GM23248 (cell line): ENCODE measurements around the gene LMO1.

Experiments used
- EZH2 ChIP-seq: fragments of 200-600 bp; sonication (generic); IDR thresholded peaks from 2 replicates; pipeline ENCODE4 v1.6.1; 2018; ENCODE audit warnings: antibody characterized with exemption, mild to moderate bottlenecking; ENCODE audit not compliant: insufficient read depth, poor library complexity, severe bottlenecking
- EZH2phosphoT487 ChIP-seq: fragments of 200-600 bp; sonication (generic); IDR thresholded peaks from 2 replicates; pipeline ENCODE4 v1.6.1; 2018; ENCODE audit warnings: antibody characterized with exemption, moderate library complexity, mild to moderate bottlenecking, low read depth; ENCODE audit not compliant: insufficient read depth

DNA sequence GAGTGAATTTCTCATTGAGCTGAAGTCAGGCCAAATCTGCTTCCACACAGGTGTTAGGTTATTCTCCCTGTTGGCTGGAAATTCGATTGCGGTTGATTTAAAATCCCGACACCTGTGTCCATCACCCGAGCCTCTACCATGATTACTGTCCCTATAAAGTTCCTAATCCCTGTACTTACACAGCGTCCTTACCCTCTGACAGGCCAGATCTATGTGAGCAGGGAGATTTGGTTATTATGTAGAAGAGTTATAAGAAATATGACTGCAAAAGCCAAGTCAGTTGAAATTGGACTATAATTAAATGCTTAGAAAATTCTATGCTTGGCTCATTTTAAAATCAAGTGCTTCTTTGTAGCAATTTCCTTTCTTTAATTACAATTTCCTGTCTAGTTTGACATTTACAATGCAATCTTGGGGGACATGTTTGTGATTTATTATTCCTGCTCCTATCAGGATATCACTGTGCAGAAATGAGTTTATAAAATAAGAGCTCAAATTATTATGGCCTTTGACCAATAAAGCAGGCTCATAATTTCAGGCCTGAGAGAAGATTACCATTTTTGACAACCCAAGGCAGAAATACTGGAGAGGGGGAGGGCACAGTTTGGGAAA is 32.5 kb upstream of the LMO1 start:
- TF ChIP-seq EZH2 = no peak
- no peak for TF ChIP-seq EZH2phosphoT487
